HG02852 (cell line): Measurements from ENCODE around the gene STEAP1.

Experiments
- ATAC-seq: cut with Tn5 transposase; IDR thresholded peaks from one replicate; pipeline ENCODE4 v1.9.1; 2021; ENCODE audit warnings: mild to moderate bottlenecking, moderate library complexity; ENCODE audit not compliant: unreplicated experiment

Gene STEAP1

GRCh38 chr7:90211391-90212148 lies 57.3 kb downstream of the STEAP1 start, which contains the start of gene STEAP2:
TSS of gene STEAP2 (plus strand) at chr7:90211740. CDS start at chr7:90225083, 13,343 bp downstream.
- ATAC-seq, result peak; percentile 80

- ATAC-seq, result no peak
Observed at GRCh38 chr7:90212149-90212495, 57.9 kb downstream of the STEAP1 start.

GRCh38 chr7:90213521-90213920 lies 59.3 kb downstream of the STEAP1 start:
- no peak for ATAC-seq
